ENCODE data around the gene RAD51B. TPM values are rescaled to one million over a fixed set of nuclear protein-coding genes. Genes with fewer than 3 reads are reported as not detected.
A peak's percentile ranks its signal among the peaks of the same experiment; 100 is the strongest.

RAD51B gene
- total RNA-seq, 1 experiment from 2014 or later: 20.0 TPM

DNA sequence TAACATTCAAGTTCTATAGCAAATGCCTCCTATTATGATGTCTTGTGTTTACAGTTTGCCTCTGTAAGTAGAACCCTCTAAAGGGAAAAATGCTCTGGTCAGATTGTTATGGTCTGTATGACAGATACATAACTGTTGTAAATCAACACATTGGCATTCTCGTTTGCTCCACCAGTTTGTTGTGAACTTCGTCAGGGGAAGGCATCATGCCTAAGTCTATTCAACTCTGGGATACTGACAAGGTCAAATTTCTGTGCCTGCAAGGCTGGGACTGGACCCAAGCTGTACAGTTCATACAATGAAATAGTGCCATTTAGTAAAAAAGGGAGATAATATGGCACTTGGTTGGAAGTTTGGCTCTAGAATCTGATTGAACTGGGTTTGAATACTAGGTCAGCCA, 392.3 kb downstream of the RAD51B start:
- Histone ChIP-seq H3K9me2 (ENCODE audit: insufficient read depth) (no peaks in the 10 kb centered on the region), H3K4me1 (ENCODE audit: control insufficient read depth in 1 of 2, insufficient read depth in 2 of 2, low read length in 2 of 2) (peaks cover 13 to 25% of the 10 kb centered on the region in 2 experiments), H3K9ac (ENCODE audit: low read length) (no peak overlapping the region), H3K27ac (ENCODE audit: low read depth, low read length) (peak overlapping the region; percentile 65; the same call in 1 of the 2 replicates), H4K20me1 (ENCODE audit: insufficient read depth) (no peaks in the 10 kb centered on the region), H3K4me2 (ENCODE audit: low read length) (no peak overlapping the region), H2AFZ (ENCODE audit: low read depth, low read length, poor library complexity, severe bottlenecking) (no peak overlapping the region), H3K36me3 (ENCODE audit: control insufficient read depth in 1 of 2, insufficient read depth in 2 of 2, low read length in 2 of 2) (no peaks in the 10 kb centered on the region), H3K27me3 (ENCODE audit: insufficient read depth, low read length) (no peaks in the 10 kb centered on the region), H3K4me3 (replicated peaks in 1 of 2; ENCODE audit: low read depth in 1 of 2, low read length in 2 of 2) (no peak overlapping the region), H3K79me2 (ENCODE audit: insufficient read depth, low read length) (no peaks in the 10 kb centered on the region), H3K9me3 (ENCODE audit: control insufficient read depth in 1 of 2, insufficient read depth in 1 of 2, low read depth in 1 of 2, low read length in 2 of 2) (no peaks in the 10 kb centered on the region)
- no peak for ATAC-seq
- intact Hi-C loops (cut with micrococcal nuclease): no loop called here
- RAD21 ChIA-PET (ENCODE audit: low non-redundant PET in 1 of 2, low total read pairs in 2 of 2, uncharacterized antibody in 2 of 2, unreplicated experiment in 2 of 2): no interaction called here
- BruUV-seq (replicated peaks): no TSS peak
- POLR2A ChIA-PET: no interaction called here
- CTCF ChIA-PET: no interaction called here
- DNase-seq (ENCODE audit: low read depth, low spot score): no peak
- TF ChIP-seq JUND (IDR thresholded peaks at IDR 0.05): no peak
- TF ChIP-seq, protein P1, sequence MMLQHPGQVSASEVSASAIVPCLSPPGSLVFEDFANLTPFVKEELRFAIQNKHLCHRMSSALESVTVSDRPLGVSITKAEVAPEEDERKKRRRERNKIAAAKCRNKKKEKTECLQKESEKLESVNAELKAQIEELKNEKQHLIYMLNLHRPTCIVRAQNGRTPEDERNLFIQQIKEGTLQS (IDR thresholded peaks at IDR 0.05): no peak
- TF ChIP-seq EGR1 (IDR thresholded peaks at IDR 0.05; ENCODE audit: low read depth): no peak
- no peak for TF ChIP-seq SP1 (IDR thresholded peaks at IDR 0.05; ENCODE audit: low read depth)
- no peak for TF ChIP-seq ZBTB33 (IDR thresholded peaks at IDR 0.05; ENCODE audit: extremely low read depth, insufficient replicate concordance, low read length)
- TF ChIP-seq POLR2A (IDR thresholded peaks at IDR 0.05; ENCODE audit: borderline replicate concordance, extremely low read depth, insufficient read depth, insufficient read length): no peak
- TF ChIP-seq, protein P2, sequence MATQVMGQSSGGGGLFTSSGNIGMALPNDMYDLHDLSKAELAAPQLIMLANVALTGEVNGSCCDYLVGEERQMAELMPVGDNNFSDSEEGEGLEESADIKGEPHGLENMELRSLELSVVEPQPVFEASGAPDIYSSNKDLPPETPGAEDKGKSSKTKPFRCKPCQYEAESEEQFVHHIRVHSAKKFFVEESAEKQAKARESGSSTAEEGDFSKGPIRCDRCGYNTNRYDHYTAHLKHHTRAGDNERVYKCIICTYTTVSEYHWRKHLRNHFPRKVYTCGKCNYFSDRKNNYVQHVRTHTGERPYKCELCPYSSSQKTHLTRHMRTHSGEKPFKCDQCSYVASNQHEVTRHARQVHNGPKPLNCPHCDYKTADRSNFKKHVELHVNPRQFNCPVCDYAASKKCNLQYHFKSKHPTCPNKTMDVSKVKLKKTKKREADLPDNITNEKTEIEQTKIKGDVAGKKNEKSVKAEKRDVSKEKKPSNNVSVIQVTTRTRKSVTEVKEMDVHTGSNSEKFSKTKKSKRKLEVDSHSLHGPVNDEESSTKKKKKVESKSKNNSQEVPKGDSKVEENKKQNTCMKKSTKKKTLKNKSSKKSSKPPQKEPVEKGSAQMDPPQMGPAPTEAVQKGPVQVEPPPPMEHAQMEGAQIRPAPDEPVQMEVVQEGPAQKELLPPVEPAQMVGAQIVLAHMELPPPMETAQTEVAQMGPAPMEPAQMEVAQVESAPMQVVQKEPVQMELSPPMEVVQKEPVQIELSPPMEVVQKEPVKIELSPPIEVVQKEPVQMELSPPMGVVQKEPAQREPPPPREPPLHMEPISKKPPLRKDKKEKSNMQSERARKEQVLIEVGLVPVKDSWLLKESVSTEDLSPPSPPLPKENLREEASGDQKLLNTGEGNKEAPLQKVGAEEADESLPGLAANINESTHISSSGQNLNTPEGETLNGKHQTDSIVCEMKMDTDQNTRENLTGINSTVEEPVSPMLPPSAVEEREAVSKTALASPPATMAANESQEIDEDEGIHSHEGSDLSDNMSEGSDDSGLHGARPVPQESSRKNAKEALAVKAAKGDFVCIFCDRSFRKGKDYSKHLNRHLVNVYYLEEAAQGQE (IDR thresholded peaks at IDR 0.05; ENCODE audit: low read depth): no peak
- TF ChIP-seq EZH2 (IDR thresholded peaks at IDR 0.05): no peak

Data from HCT116 (cell line).